GM19193 (cell line): ENCODE measurements around the gene LDLRAD2.
A peak's percentile ranks its signal among the peaks of the same experiment; 100 is the strongest.

ENCODE experiments used
- POLR2A ChIP-seq: IDR thresholded peaks from 4 replicates; pipeline ENCODE4 v1.6.1; 2011; ENCODE audit not compliant: insufficient read depth, insufficient read length; ENCODE audit errors: extremely low read depth

LDLRAD2 gene

GRCh38 chr1:21847223-21848205 lies 35.4 kb downstream of the LDLRAD2 start:
- TF ChIP-seq POLR2A: no peak

- TF ChIP-seq POLR2A: no peak
Observed at GRCh38 chr1:21848524-21849174, 36.6 kb downstream of the LDLRAD2 start.

- TF ChIP-seq POLR2A: no peak
Observed at GRCh38 chr1:21849909-21850576, 38.0 kb downstream of the LDLRAD2 start.

GRCh38 chr1:21851430-21852250 lies 39.6 kb downstream of the LDLRAD2 start:
- TF ChIP-seq POLR2A: no peak

GRCh38 chr1:21852282-21853130 lies 40.4 kb downstream of the LDLRAD2 start:
- peak; percentile 58 for TF ChIP-seq POLR2A

- TF ChIP-seq POLR2A: no peak
Observed at GRCh38 chr1:21853131-21853427, 41.0 kb downstream of the LDLRAD2 start.

- TF ChIP-seq POLR2A: no peak
Observed at GRCh38 chr1:21854090-21854750, 42.2 kb downstream of the LDLRAD2 start.

GRCh38 chr1:21854751-21855131 lies 42.7 kb downstream of the LDLRAD2 start:
- no peak for TF ChIP-seq POLR2A

GRCh38 chr1:21855257-21856096 lies 43.4 kb downstream of the LDLRAD2 start:
- no peak for TF ChIP-seq POLR2A

GRCh38 chr1:21857142-21857839 lies 45.2 kb downstream of the LDLRAD2 start:
- TF ChIP-seq POLR2A: no peak

- TF ChIP-seq POLR2A: no peak
Observed at GRCh38 chr1:21857840-21858670, 46.0 kb downstream of the LDLRAD2 start.

GRCh38 chr1:21859669-21860179 lies 47.7 kb downstream of the LDLRAD2 start:
- no peak for TF ChIP-seq POLR2A
